Endothelial cell of umbilical vein (primary cell): ENCODE measurements around the gene BIRC5. TPM values are rescaled to one million over a fixed set of nuclear protein-coding genes. Genes with fewer than 3 reads are reported as not detected.

Source experiments
- BruUV-seq: library from RNA; stranded (reverse); fragments of 400-500 nt; replicated peaks from 2 replicates; lab custom pipeline; 2021; lab: Mats Ljungman, UMichigan
- CTCF ChIA-PET: fragments of 300-600, 350-600 bp; sonication (Branson Sonifier 250); formaldehyde crosslinking; loops from one replicate; lab custom pipeline; 2021; ENCODE audit warnings: antibody characterized with exemption, inconsistent platforms; lab: Charles Lee
- POLR2A ChIA-PET: fragments of 300-600, 350-600 bp; sonication (Branson Sonifier 250); formaldehyde crosslinking; loops from one replicate; lab custom pipeline; 2021; ENCODE audit warnings: antibody characterized with exemption, inconsistent platforms; lab: Charles Lee
- DNase-seq: peaks from one replicate; pipeline ENCODE4 v3.0.0-alpha.2; 2011; ENCODE audit warnings: low read depth, low spot score
- FAIRE-seq: peaks from 2 replicates; lab custom pipeline; 2011; peaks lifted over from hg19 to GRCh38; lab: Jason Lieb, UNC
- H2AFZ ChIP-seq: 2 replicates; pipeline ENCODE4 v1.6.0; 2012; ENCODE audit warnings: low read depth, low read length, control low read depth, inconsistent platforms
- H3K27ac ChIP-seq: 2 replicates; pipeline ENCODE4 v1.5.1; 2011; ENCODE audit warnings: low read depth, mild to moderate bottlenecking, control low read depth, low read length, moderate library complexity; ENCODE audit not compliant: insufficient read depth
- H3K27me3 ChIP-seq, 2 experiments: 2 replicates each; pipeline versions ENCODE4 v1.6.0 to v1.6.1; 2011; ENCODE audit warnings: low read length in 2 of 2, mixed read lengths in 1 of 2; ENCODE audit not compliant: control insufficient read depth in 2 of 2, insufficient read depth in 2 of 2
- H3K36me3 ChIP-seq, 2 experiments: 2 replicates in 1 of 2; 3 replicates in 1 of 2; pipeline ENCODE4 v1.5.1; 2011; ENCODE audit warnings: low read length in 2 of 2, mild to moderate bottlenecking in 1 of 2, moderate library complexity in 1 of 2; ENCODE audit not compliant: control insufficient read depth in 2 of 2, insufficient read depth in 2 of 2; ENCODE audit errors: extremely low read depth in 1 of 2
- H3K4me1 ChIP-seq: 3 replicates; pipeline ENCODE4 v1.5.1; 2011; ENCODE audit warnings: mild to moderate bottlenecking, low read length; ENCODE audit not compliant: control insufficient read depth, insufficient read depth; ENCODE audit errors: extremely low read depth
- H3K4me2 ChIP-seq: 2 replicates; pipeline ENCODE4 v1.6.1; 2011; ENCODE audit warnings: low read length, control low read depth, mixed read lengths; ENCODE audit not compliant: insufficient read depth
- H3K4me3 ChIP-seq, 3 experiments: fragments of 200-600 bp in 1 of 3; sonication (generic), shearing (Covaris generic) in 1 of 3; replicated peaks in 1 of 3; 2 replicates each; pipeline ENCODE4 v1.5.1; 2011 to 2016; ENCODE audit warnings: control low read depth in 3 of 3, low read length in 3 of 3, mild to moderate bottlenecking in 2 of 3, inconsistent platforms in 1 of 3, low read depth in 1 of 3, moderate library complexity in 1 of 3; ENCODE audit not compliant: insufficient read depth in 1 of 3
- H3K79me2 ChIP-seq: 2 replicates; pipeline ENCODE4 v1.6.0; 2012; ENCODE audit warnings: low read length, inconsistent platforms; ENCODE audit not compliant: control insufficient read depth, insufficient read depth
- H3K9ac ChIP-seq: replicated peaks from 2 replicates; pipeline ENCODE3; 2011; ENCODE audit warnings: low read length, control low read depth; ENCODE audit not compliant: insufficient read depth; ENCODE audit errors: extremely low read depth
- H3K9me1 ChIP-seq: replicated peaks from 3 replicates; pipeline ENCODE4 v1.6.0; 2011; ENCODE audit warnings: mild to moderate bottlenecking, low read length; ENCODE audit not compliant: control insufficient read depth, insufficient read depth; ENCODE audit errors: extremely low read depth
- H3K9me3 ChIP-seq: replicated peaks from 2 replicates; pipeline ENCODE4 v1.5.1; 2012; ENCODE audit warnings: low read length, inconsistent platforms; ENCODE audit not compliant: control insufficient read depth, insufficient read depth
- H4K20me1 ChIP-seq: replicated peaks from 2 replicates; pipeline ENCODE3; 2011; ENCODE audit warnings: mild to moderate bottlenecking, low read length; ENCODE audit not compliant: control insufficient read depth, insufficient read depth; ENCODE audit errors: extremely low read depth
- FOS ChIP-seq: IDR thresholded peaks from 2 replicates; pipeline ENCODE4 v1.6.1; 2011; ENCODE audit warnings: mild to moderate bottlenecking, low read length, moderate library complexity, borderline replicate concordance; ENCODE audit not compliant: insufficient read depth
- GATA2 ChIP-seq: IDR thresholded peaks from 2 replicates; pipeline ENCODE4 v1.7.0; 2011; ENCODE audit warnings: low read depth, mild to moderate bottlenecking, moderate library complexity, mixed read lengths, low read length; ENCODE audit not compliant: insufficient read length, insufficient read depth
- JUN ChIP-seq: IDR thresholded peaks from 2 replicates; pipeline ENCODE4 v1.6.1; 2011; ENCODE audit warnings: borderline replicate concordance, low read depth; ENCODE audit not compliant: insufficient read length, insufficient read depth
- MAX ChIP-seq: IDR thresholded peaks from 2 replicates; pipeline ENCODE4 v1.6.1; 2011; ENCODE audit not compliant: insufficient read depth, insufficient read length
- MYC ChIP-seq: IDR thresholded peaks from one replicate; pipeline ENCODE4 v1.6.1; 2011; ENCODE audit warnings: mild to moderate bottlenecking, low read depth, low read length
- POLR2A ChIP-seq: IDR thresholded peaks from 2 replicates; pipeline ENCODE4 v1.6.1; 2012; ENCODE audit warnings: low read depth, mild to moderate bottlenecking, control low read depth, low read length
- POLR2AphosphoS5 ChIP-seq: IDR thresholded peaks from 2 replicates; pipeline ENCODE4 v1.6.1; 2012; ENCODE audit warnings: low read depth, mild to moderate bottlenecking, control low read depth, low read length, moderate library complexity; ENCODE audit not compliant: insufficient read depth
- dilution Hi-C: fragments of 300-500 bp; cut with MboI; formaldehyde crosslinking; loops from one replicate; pipeline ENCODE4 v1.15.0; 2019; ENCODE audit warnings: low sequenced_read_pairs; ENCODE audit not compliant: extremely low pct_ligation_motif_present
- intact Hi-C: fragments of 100-400 bp; cut with micrococcal nuclease; formaldehyde crosslinking; loops from one replicate; pipeline ENCODE4 v1.10.0; 2022
- polyA plus RNA-seq, 4 experiments: library from polyadenylated mRNA; depleted of rRNA in 3 of 4; stranded (reverse) in 3 of 4; unstranded in 1 of 4; fragments of >200 nt; gene quantifications; 2 replicates each; pipeline versions ENCODE4 v1.2.1 to v1.2.3, GENCODE V29; 2011 to 2012; ENCODE audit warnings: missing spikeins in 1 of 4
- total RNA-seq: library from RNA; stranded (reverse); gene quantifications from 2 replicates; pipeline ENCODE4 v1.2.3, GENCODE V29; 2021
- TF ChIP-seq, protein P1 (sequence below), 2 donors: IDR thresholded peaks; 1 replicate in 1 of 2; 2 replicates in 1 of 2; pipeline ENCODE4 v1.5.1; 2011; ENCODE audit warnings: low read length in 2 of 2, mild to moderate bottlenecking in 2 of 2, moderate library complexity in 2 of 2, control low read depth in 1 of 2, inconsistent platforms in 1 of 2, low read depth in 1 of 2; ENCODE audit not compliant: insufficient read depth in 1 of 2; ENCODE audit errors: extremely low read depth in 1 of 2

Gene BIRC5
- total and polyA plus RNA-seq, 2 donors (not counting 3 experiments of a cell fraction or from before 2014, with no cell fraction given): 32.8 to 74.6 TPM

DNA sequence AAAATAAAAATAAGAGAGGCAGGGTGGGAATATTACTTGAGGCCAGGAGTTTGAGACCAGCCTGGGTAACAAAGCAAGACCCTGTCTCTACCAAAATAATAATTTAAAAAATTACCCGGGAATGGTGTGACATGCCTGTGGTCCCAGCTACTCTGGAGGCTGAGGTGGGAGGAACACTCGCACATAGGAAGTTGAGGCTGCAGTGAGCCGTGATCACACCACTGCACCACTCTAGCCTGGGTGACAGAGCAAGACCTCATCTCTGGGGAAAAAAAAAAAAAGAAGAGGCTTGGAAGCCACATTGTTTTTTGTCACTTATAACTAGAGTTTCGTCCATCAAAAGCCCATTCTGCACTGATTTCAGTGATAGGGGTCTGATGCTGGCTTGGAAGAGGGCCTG lies 14.1 kb downstream of the BIRC5 start:
- no peaks in the 10 kb centered on the region for H3K36me3 ChIP-seq
- BruUV-seq: no TSS peak
- POLR2A ChIA-PET: no interaction called here
- no peak for DNase-seq
- H3K27me3 ChIP-seq: peaks cover 21 to 25% of the 10 kb centered on the region in 2 experiments
- no peaks in the 10 kb centered on the region for H3K9me3 ChIP-seq
- TF ChIP-seq FOS (no peak), POLR2AphosphoS5 (no peak), JUN (no peak), MAX (no peak), POLR2A (no peak), MYC (no peak), GATA2 (no peak)
- TF ChIP-seq, protein P1, sequence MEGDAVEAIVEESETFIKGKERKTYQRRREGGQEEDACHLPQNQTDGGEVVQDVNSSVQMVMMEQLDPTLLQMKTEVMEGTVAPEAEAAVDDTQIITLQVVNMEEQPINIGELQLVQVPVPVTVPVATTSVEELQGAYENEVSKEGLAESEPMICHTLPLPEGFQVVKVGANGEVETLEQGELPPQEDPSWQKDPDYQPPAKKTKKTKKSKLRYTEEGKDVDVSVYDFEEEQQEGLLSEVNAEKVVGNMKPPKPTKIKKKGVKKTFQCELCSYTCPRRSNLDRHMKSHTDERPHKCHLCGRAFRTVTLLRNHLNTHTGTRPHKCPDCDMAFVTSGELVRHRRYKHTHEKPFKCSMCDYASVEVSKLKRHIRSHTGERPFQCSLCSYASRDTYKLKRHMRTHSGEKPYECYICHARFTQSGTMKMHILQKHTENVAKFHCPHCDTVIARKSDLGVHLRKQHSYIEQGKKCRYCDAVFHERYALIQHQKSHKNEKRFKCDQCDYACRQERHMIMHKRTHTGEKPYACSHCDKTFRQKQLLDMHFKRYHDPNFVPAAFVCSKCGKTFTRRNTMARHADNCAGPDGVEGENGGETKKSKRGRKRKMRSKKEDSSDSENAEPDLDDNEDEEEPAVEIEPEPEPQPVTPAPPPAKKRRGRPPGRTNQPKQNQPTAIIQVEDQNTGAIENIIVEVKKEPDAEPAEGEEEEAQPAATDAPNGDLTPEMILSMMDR (IDR thresholded peaks at IDR 0.05; ENCODE audit: extremely low read depth in 1 of 2, insufficient read depth in 1 of 2, low read depth in 1 of 2, low read length in 2 of 2): no peak
- H3K4me2 ChIP-seq: no peak overlapping the region
- no peaks in the 10 kb centered on the region for H3K9me1 ChIP-seq
- intact Hi-C loops: no loop called here
- no peak for FAIRE-seq
- no peak overlapping the region for H3K9ac ChIP-seq
- H4K20me1 ChIP-seq: no peaks in the 10 kb centered on the region
- dilution Hi-C loops: no loop called here
- no peak overlapping the region for H3K27ac ChIP-seq
- peaks cover 24% of the 10 kb centered on the region for H3K4me1 ChIP-seq
- H3K79me2 ChIP-seq: no peaks in the 10 kb centered on the region
- no peak overlapping the region for H2AFZ ChIP-seq
- no peak overlapping the region for H3K4me3 ChIP-seq
- CTCF ChIA-PET: interaction anchor here (0.6 to 1.9 kb wide), 2 partner anchors 23 to 624 kb away, joined by 3 to 7 read pairs; no protein-coding TSS in a partner anchor
